NB4 (cell line): Measurements from ENCODE around the gene NGF.
"Not testable (repeated sequence)": the region's sequence is repeated elsewhere in the genome, so short reads cannot be mapped to it uniquely, and the experiment has no call there.

Source experiments
- DNase-seq: peaks from one replicate; pipeline ENCODE4 v3.0.0; 2010; ENCODE audit warnings: low read depth
- H3K4me3 ChIP-seq: one replicate; pipeline ENCODE4 v1.5.1; 2011; ENCODE audit warnings: mild to moderate bottlenecking, low read depth, low read length, moderate library complexity
- MYC ChIP-seq: IDR thresholded peaks from 2 replicates; pipeline ENCODE4 v1.6.1; 2011; ENCODE audit warnings: low read depth, low read length
- POLR2A ChIP-seq: IDR thresholded peaks from 2 replicates; pipeline ENCODE4 v1.6.1; 2011; ENCODE audit warnings: mild to moderate bottlenecking; ENCODE audit not compliant: insufficient read length; ENCODE audit errors: extremely low read depth
- TF ChIP-seq, protein P1 (sequence below): IDR thresholded peaks from 2 replicates; pipeline ENCODE4 v1.6.1; 2011; ENCODE audit warnings: low read depth, low read length
- TF ChIP-seq, protein P2 (sequence below): IDR thresholded peaks from one replicate; pipeline ENCODE4 v1.5.1; 2012; ENCODE audit warnings: low read depth, low read length

NGF gene

DNA sequence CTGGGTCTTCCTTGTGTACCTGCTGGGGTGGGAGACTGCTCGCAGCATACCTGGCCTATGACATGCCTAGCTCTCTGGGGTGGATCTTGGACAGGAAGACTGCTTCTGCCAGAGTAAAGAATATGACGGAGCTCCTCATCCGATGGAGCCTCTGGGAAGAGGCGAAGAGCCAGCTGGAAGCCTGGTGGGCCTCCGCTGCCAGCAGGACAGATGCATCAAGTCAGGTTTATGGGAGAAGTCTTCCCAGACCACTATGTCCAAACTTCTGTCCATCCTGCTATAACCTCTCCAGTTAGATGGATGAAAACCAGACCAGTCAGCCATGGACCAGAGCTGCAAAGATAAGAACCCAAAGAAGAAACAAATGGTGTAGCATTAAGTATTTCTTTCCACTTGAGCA is 27.7 kb upstream of the NGF start:
- H3K4me3 ChIP-seq = no peak overlapping the region
- DNase-seq = no peak
- TF ChIP-seq MYC (no peak), POLR2A (no peak)
- TF ChIP-seq, protein P1, sequence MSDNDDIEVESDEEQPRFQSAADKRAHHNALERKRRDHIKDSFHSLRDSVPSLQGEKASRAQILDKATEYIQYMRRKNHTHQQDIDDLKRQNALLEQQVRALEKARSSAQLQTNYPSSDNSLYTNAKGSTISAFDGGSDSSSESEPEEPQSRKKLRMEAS = no peak
- TF ChIP-seq, protein P2, sequence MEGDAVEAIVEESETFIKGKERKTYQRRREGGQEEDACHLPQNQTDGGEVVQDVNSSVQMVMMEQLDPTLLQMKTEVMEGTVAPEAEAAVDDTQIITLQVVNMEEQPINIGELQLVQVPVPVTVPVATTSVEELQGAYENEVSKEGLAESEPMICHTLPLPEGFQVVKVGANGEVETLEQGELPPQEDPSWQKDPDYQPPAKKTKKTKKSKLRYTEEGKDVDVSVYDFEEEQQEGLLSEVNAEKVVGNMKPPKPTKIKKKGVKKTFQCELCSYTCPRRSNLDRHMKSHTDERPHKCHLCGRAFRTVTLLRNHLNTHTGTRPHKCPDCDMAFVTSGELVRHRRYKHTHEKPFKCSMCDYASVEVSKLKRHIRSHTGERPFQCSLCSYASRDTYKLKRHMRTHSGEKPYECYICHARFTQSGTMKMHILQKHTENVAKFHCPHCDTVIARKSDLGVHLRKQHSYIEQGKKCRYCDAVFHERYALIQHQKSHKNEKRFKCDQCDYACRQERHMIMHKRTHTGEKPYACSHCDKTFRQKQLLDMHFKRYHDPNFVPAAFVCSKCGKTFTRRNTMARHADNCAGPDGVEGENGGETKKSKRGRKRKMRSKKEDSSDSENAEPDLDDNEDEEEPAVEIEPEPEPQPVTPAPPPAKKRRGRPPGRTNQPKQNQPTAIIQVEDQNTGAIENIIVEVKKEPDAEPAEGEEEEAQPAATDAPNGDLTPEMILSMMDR = no peak

DNA sequence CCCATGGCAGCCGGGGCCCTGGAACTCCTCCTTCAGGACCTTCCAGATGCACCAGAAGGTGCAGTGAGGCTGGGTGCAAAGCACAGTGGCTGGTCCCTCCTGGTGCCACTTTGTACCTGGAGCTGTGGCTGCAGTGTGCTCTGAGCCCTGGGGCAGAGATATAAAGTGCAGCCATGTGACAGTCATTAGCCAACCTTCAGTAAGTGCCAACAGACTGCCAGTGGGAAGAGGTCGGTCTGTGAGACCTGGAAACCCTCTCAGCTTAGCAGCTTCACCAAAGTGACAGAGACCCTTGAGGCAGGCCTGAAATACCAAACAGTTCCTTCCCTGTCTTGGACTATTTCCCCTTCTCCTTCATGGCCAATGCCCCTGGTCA is 26.7 kb upstream of the NGF start:
- TF ChIP-seq, protein P1 = no peak
- TF ChIP-seq POLR2A = no peak
- TF ChIP-seq MYC = no peak
- TF ChIP-seq, protein P2 = no peak
- H3K4me3 ChIP-seq = no peak overlapping the region
- DNase-seq = no peak

DNA sequence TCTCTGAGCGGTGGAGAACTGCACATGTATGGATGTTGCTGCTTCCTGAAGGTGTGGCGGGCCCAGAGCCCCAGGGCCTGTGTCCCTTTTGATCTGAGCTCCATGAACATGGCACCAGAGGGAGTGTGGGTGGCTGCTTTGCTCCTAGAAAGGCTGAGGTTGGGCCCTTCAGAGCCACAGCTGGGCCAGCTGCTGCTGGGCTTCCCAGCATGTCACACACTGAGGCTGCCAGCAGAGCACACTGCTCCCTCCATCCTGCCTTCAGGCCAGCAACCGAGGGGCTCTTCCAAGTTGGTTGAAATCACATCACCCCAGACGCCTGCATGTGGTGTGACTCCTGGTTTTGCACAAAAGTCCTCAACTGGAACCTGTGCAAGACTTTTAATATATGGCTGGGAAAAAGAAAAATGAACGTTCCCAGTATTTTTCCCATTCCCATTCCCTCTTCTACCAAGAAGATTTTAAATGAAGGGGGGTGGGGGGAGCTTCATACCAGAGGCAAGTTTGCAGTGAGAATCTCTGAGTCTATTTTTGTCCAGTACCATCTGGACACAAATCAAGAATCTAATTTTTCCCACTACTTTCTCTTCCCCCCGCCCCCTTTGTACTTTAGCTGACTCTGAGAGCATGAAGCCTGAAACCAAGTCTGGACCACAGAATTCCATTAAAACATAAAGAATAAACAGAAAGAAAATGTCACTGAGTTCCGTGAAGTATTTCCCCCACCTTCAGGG is 26.2 kb upstream of the NGF start:
- TF ChIP-seq, protein P1 = no peak
- TF ChIP-seq, protein P2 = no peak
- TF ChIP-seq MYC (no peak), POLR2A (no peak)
- H3K4me3 ChIP-seq = no peak overlapping the region
- no peak for DNase-seq

DNA sequence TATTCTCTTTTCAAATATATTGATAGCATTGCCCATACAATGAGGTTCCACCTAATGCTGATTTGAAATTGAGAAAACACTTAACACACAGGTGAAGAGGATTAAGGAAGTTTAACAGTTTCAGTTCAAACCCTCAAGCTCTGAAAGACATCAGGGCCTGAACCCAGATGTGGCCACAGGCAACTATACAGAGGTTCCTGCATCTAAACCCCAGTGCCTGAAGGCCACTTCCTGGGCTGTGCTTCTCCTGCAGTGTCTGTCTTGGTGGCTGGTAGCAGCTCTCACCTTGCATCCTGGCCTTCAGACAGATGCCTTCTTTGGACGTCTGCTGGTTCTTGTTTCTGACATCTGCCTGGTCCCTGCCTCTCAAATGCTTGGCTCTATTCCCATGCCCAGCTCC is 25.1 kb upstream of the NGF start:
- DNase-seq = no peak
- H3K4me3 ChIP-seq = no peak overlapping the region
- no peak for TF ChIP-seq MYC
- TF ChIP-seq, protein P2 = no peak
- TF ChIP-seq POLR2A = no peak
- TF ChIP-seq, protein P1 = no peak

DNA sequence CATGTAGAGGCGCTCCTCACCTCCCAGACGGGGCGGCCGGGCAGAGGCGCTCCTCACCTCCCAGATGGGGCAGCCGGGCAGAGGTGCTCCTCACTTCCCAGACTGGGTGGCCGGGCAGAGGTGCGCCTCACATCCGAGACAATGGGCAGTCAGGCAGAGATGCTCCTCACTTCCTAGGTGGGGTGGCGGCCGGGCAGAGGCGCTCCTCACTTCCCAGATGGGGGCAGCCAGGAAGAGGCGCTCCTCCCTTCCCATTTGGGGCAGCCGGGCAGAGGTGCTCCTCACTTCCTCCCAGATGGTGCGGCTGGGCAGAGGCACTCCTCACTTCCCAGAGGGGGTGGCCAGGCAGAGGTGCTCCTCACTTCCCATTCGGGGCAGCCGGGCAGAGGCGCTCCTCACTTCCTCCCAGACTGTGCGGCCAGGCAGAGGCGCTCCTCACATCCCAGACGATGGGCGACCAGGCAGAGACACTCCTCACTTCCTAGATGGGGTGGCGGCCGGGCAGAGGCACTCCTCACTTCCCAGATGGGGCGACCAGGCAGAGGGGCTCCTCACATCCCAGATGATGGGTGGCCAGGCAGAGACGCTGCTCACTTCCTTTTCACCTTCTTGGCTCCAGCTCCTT is 22.6 kb upstream of the NGF start:
- not testable (repeated sequence) for DNase-seq, H3K4me3 ChIP-seq

DNA sequence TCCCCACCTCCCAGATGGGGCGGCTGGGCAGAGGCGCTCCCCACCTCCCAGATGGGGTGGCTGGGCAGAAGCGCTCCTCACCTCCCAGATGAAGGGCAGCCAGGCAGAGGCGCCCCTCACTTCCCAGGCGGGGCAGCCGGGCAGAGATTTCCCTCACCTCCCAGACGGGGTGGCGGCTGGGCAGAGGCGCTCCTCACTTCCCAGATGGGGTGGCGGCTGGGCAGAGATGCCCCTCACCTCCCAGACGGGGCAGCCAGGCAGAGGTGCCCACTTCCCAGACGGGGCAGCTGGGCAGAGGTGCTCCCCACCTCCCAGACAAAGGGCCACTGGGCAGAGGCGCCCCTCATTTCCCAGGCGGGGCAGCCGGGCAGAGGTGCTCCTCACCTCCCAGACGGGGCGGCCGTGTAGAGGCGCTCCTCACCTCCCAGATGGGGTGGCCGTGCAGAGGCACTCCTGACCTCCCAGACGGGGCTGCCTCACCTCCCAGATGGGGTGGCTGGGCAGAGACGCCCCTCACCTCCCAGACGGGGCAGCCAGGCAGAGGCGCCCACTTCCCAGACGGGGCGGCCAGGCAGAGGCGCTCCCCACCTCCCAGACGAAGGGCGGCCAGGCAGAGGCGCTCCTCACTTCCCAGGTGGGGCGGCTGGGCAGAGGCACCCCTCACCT is 21.9 kb upstream of the NGF start:
- not testable (repeated sequence) for H3K4me3 ChIP-seq, DNase-seq
